H1 (cell line): ENCODE measurements around the gene ARHGAP24. TPM values are rescaled to one million over a fixed set of nuclear protein-coding genes. Genes with fewer than 3 reads are reported as not detected.

Experiments
- CTCF ChIA-PET: fragments of 300-600 bp; sonication (Branson Sonifier 250); formaldehyde crosslinking; loops from one replicate; lab custom pipeline; 2021; ENCODE audit not compliant: partially characterized antibody; lab: Charles Lee
- POLR2A ChIA-PET: fragments of 300-600 bp; sonication (Branson Sonifier 250); formaldehyde crosslinking; loops from one replicate; lab custom pipeline; 2021; ENCODE audit warnings: inconsistent platforms; ENCODE audit not compliant: partially characterized antibody; lab: Charles Lee
- DNase-seq, 2 experiments: peaks; one replicate each; pipeline versions ENCODE4 v3.0.0 to v3.0.0-alpha.2; 2010 to 2022; ENCODE audit warnings: low spot score in 2 of 2, low read depth in 1 of 2, mixed read lengths in 1 of 2
- FAIRE-seq: peaks from 2 replicates; lab custom pipeline; 2011; peaks lifted over from hg19 to GRCh38; lab: Jason Lieb, UNC
- H2AFZ ChIP-seq: 2 replicates; pipeline ENCODE4 v1.8.1; 2012; ENCODE audit warnings: low read length, inconsistent platforms
- H2AK5ac ChIP-seq: 2 replicates; pipeline ENCODE4 v1.6.1; 2013; ENCODE audit warnings: low read depth, low read length
- H2BK120ac ChIP-seq: replicated peaks from 2 replicates; pipeline ENCODE3; 2013; ENCODE audit warnings: low read depth, low read length, inconsistent platforms
- H2BK12ac ChIP-seq: 2 replicates; pipeline ENCODE4 v1.6.1; 2013; ENCODE audit warnings: low read depth, low read length
- H2BK15ac ChIP-seq: 2 replicates; pipeline ENCODE4 v1.6.1; 2013; ENCODE audit warnings: low read length
- H2BK20ac ChIP-seq: 2 replicates; pipeline ENCODE4 v1.6.1; 2013; ENCODE audit warnings: low read length
- H2BK5ac ChIP-seq: 2 replicates; pipeline ENCODE4 v1.6.1; 2013; ENCODE audit warnings: low read depth, low read length
- H3K14ac ChIP-seq: 2 replicates; pipeline ENCODE4 v1.6.1; 2013; ENCODE audit warnings: inconsistent platforms; ENCODE audit not compliant: insufficient read length
- H3K18ac ChIP-seq: 2 replicates; pipeline ENCODE4 v1.6.1; 2013; ENCODE audit warnings: low read length; ENCODE audit errors: extremely low read depth
- H3K23ac ChIP-seq: 2 replicates; pipeline ENCODE4 v1.6.1; 2013; ENCODE audit warnings: inconsistent platforms; ENCODE audit not compliant: insufficient read length
- H3K23me2 ChIP-seq: 2 replicates; pipeline ENCODE4 v1.6.1; 2013; ENCODE audit warnings: low read depth, low read length
- H3K27ac ChIP-seq: 2 replicates; pipeline ENCODE4 v1.6.1; 2011; ENCODE audit warnings: low read depth, low read length, inconsistent platforms
- H3K27me3 ChIP-seq, 4 experiments: replicated peaks in 1 of 4; 1 replicate in 1 of 4; 2 replicates in 3 of 4; pipeline versions ENCODE4 v1.6.1 to v1.8.1; 2011 to 2013; ENCODE audit warnings: low read length in 3 of 4, mild to moderate bottlenecking in 3 of 4, inconsistent platforms in 2 of 4, mixed read lengths in 2 of 4, moderate library complexity in 1 of 4; ENCODE audit not compliant: control insufficient read depth in 3 of 4, insufficient read depth in 3 of 4; ENCODE audit errors: extremely low read depth in 1 of 4
- H3K36me3 ChIP-seq, 4 experiments: 2 replicates each; pipeline versions ENCODE4 v1.6.1 to v1.8.1; 2011 to 2013; ENCODE audit warnings: mild to moderate bottlenecking in 4 of 4, low read length in 3 of 4, moderate library complexity in 2 of 4, control low read depth in 1 of 4, inconsistent platforms in 1 of 4; ENCODE audit not compliant: insufficient read depth in 4 of 4, control insufficient read depth in 2 of 4
- H3K4ac ChIP-seq: replicated peaks from 2 replicates; pipeline ENCODE3; 2013; ENCODE audit warnings: low read length, low read depth, mixed read lengths, inconsistent platforms; ENCODE audit not compliant: insufficient read length
- H3K4me1 ChIP-seq, 4 experiments: replicated peaks in 1 of 4; 1 replicate in 1 of 4; 2 replicates in 3 of 4; pipeline versions ENCODE4 v1.6.1 to v1.8.1; 2011 to 2013; ENCODE audit warnings: low read length in 3 of 4, inconsistent platforms in 2 of 4, mixed read lengths in 1 of 4; ENCODE audit not compliant: insufficient read depth in 4 of 4, control insufficient read depth in 3 of 4
- H3K4me2 ChIP-seq, 2 experiments: 2 replicates each; pipeline versions ENCODE4 v1.6.1 to v1.8.1; 2011 to 2013; ENCODE audit warnings: low read depth in 2 of 2, low read length in 2 of 2, control low read depth in 1 of 2, inconsistent platforms in 1 of 2, mild to moderate bottlenecking in 1 of 2; ENCODE audit not compliant: insufficient read depth in 1 of 2
- H3K4me3 ChIP-seq, 4 experiments: fragments of 200-600, 300-600 bp in 1 of 4; sonication (generic), shearing (Covaris generic), sonication (Bioruptor Twin) in 1 of 4; 2 replicates each; pipeline versions ENCODE4 v1.5.1 to v1.8.1; 2011 to 2016; ENCODE audit warnings: low read length in 4 of 4, low read depth in 3 of 4, control low read depth in 2 of 4, inconsistent platforms in 2 of 4, mild to moderate bottlenecking in 2 of 4, mixed read lengths in 1 of 4, moderate library complexity in 1 of 4; ENCODE audit not compliant: insufficient read depth in 2 of 4; ENCODE audit errors: extremely low read depth in 1 of 4
- H3K56ac ChIP-seq: replicated peaks from 2 replicates; pipeline ENCODE3; 2013; ENCODE audit warnings: low read depth, mild to moderate bottlenecking, mixed read lengths, low read length, inconsistent platforms; ENCODE audit not compliant: insufficient read length
- H3K79me1 ChIP-seq: 2 replicates; pipeline ENCODE4 v1.6.1; 2013; ENCODE audit warnings: low read depth, low read length, control low read depth
- H3K79me2 ChIP-seq, 2 experiments: 2 replicates each; pipeline versions ENCODE4 v1.6.1 to v1.8.1; 2012 to 2013; ENCODE audit warnings: low read length in 2 of 2, mild to moderate bottlenecking in 2 of 2, inconsistent platforms in 1 of 2; ENCODE audit not compliant: insufficient read depth in 2 of 2, control insufficient read depth in 1 of 2
- H3K9ac ChIP-seq, 4 experiments: replicated peaks in 1 of 4; 1 replicate in 1 of 4; 2 replicates in 3 of 4; pipeline versions ENCODE4 v1.6.1 to v1.8.1; 2011 to 2013; ENCODE audit warnings: low read depth in 3 of 4, low read length in 3 of 4, control low read depth in 2 of 4, mild to moderate bottlenecking in 2 of 4, moderate library complexity in 2 of 4, inconsistent platforms in 1 of 4; ENCODE audit errors: extremely low read depth in 1 of 4
- H3K9me3 ChIP-seq, 2 experiments: 2 replicates each; pipeline versions ENCODE4 v1.6.1 to v1.8.1; 2012 to 2013; ENCODE audit warnings: mild to moderate bottlenecking in 2 of 2, moderate library complexity in 2 of 2, control low read depth in 1 of 2, inconsistent platforms in 1 of 2, low read depth in 1 of 2, low read length in 1 of 2, mixed read lengths in 1 of 2; ENCODE audit not compliant: insufficient read depth in 2 of 2
- H4K20me1 ChIP-seq, 2 experiments: replicated peaks in 1 of 2; 2 replicates each; pipeline versions ENCODE3 to v1.8.1; 2011 to 2013; ENCODE audit warnings: inconsistent platforms in 2 of 2, low read length in 2 of 2, mild to moderate bottlenecking in 1 of 2; ENCODE audit not compliant: insufficient read depth in 2 of 2, control insufficient read depth in 1 of 2
- H4K5ac ChIP-seq: 2 replicates; pipeline ENCODE4 v1.6.1; 2013; ENCODE audit warnings: low read length, low read depth, mixed read lengths, inconsistent platforms; ENCODE audit not compliant: insufficient read length
- H4K8ac ChIP-seq: 2 replicates; pipeline ENCODE4 v1.8.0; 2013; ENCODE audit warnings: mild to moderate bottlenecking, moderate library complexity, low read length, inconsistent platforms; ENCODE audit not compliant: insufficient read depth; ENCODE audit errors: extremely low read depth
- H4K91ac ChIP-seq: replicated peaks from 2 replicates; pipeline ENCODE3; 2013; ENCODE audit warnings: low read length, mixed read lengths, inconsistent platforms; ENCODE audit not compliant: insufficient read length
- BACH1 ChIP-seq: IDR thresholded peaks from 2 replicates; pipeline ENCODE4 v1.6.1; 2012; ENCODE audit warnings: low read length, improper control_type of control experiment
- BCL11A ChIP-seq, 2 experiments: IDR thresholded peaks; one replicate each; pipeline ENCODE4 v1.6.1; 2011; ENCODE audit warnings: low read depth in 2 of 2, low read length in 2 of 2, mild to moderate bottlenecking in 2 of 2
- BRCA1 ChIP-seq: IDR thresholded peaks from 2 replicates; pipeline ENCODE4 v1.6.1; 2012; ENCODE audit warnings: low read depth, low read length, improper control_type of control experiment
- PHF8 ChIP-seq: fragments of 200-600 bp; sonication (generic); conservative IDR thresholded peaks from 2 replicates; pipeline ENCODE4 v1.7.1; 2012; ENCODE audit warnings: low read depth, mild to moderate bottlenecking, inconsistent platforms, low read length, moderate library complexity
- RNF2 ChIP-seq: fragments of 200-900, 300-1000 bp; sonication (generic); IDR thresholded peaks from 2 replicates; pipeline ENCODE4 v1.7.1; 2016; ENCODE audit warnings: borderline replicate concordance, low read depth, mild to moderate bottlenecking, antibody characterized with exemption, low read length; ENCODE audit not compliant: poor library complexity, severe bottlenecking; ENCODE audit errors: missing control alignments
- SIN3A ChIP-seq, 2 experiments: IDR thresholded peaks in 1 of 2; conservative IDR thresholded peaks in 1 of 2; 2 replicates each; pipeline ENCODE4 v1.6.1; 2011 to 2012; ENCODE audit warnings: low read length in 2 of 2, improper control_type of control experiment in 1 of 2, low read depth in 1 of 2, mild to moderate bottlenecking in 1 of 2
- SIRT6 ChIP-seq: IDR thresholded peaks from one replicate; pipeline ENCODE4 v1.7.1; 2012; ENCODE audit warnings: low read length, inconsistent platforms
- SP2 ChIP-seq: IDR thresholded peaks from 2 replicates; pipeline ENCODE4 v1.6.1; 2012; ENCODE audit warnings: mild to moderate bottlenecking, low read length, inconsistent platforms
- SUZ12 ChIP-seq: fragments of 200-600 bp; sonication (generic); IDR thresholded peaks from 2 replicates; pipeline ENCODE4 v1.6.1; 2012; ENCODE audit warnings: mild to moderate bottlenecking, inconsistent platforms, low read length, moderate library complexity, mixed read lengths
- TEAD4 ChIP-seq: IDR thresholded peaks from 2 replicates; pipeline ENCODE4 v1.6.1; 2012; ENCODE audit warnings: low read depth, low read length, inconsistent platforms, mixed read lengths
- YY1 ChIP-seq: IDR thresholded peaks from 2 replicates; pipeline ENCODE4 v1.6.1; 2011; ENCODE audit warnings: low read depth, mild to moderate bottlenecking, low read length
- WGBS, 2 experiments: shearing (Covaris generic) in 1 of 2; methylation state at CpG; one replicate each; pipeline versions ENCODE4 v1.1.6 to v1.1.7; 2013 to 2015; ENCODE audit warnings: low lambda C conversion rate in 2 of 2, mixed read lengths in 2 of 2, inconsistent platforms in 1 of 2, low coverage in 1 of 2, missing lambda C conversion rate in 1 of 2; ENCODE audit not compliant: insufficient replicate concordance in 2 of 2, insufficient coverage in 1 of 2, insufficient read length in 1 of 2; ENCODE audit errors: extremely low coverage in 1 of 2, missing lambda C conversion rate in 1 of 2; 5-methylcytosine and 5-hydroxymethylcytosine counted together
- polyA plus RNA-seq, 7 experiments: library from polyadenylated mRNA; depleted of rRNA in 3 of 7; stranded (reverse) in 5 of 7; unstranded in 2 of 7; fragments of >200 nt in 5 of 7; fragments of 200-250 nt in 2 of 7; gene quantifications; 1 replicate in 5 of 7; 2 replicates in 1 of 7; 4 replicates in 1 of 7; pipeline versions ENCODE4 v1.2.1 to v1.2.3, GENCODE V29; 2011 to 2013; ENCODE audit warnings: missing spikeins in 2 of 7, mixed read lengths in 2 of 7
- total RNA-seq: library from RNA; stranded (reverse); fragmentation: NEBNext Ultra II Directional; extraction: Animal tissue kit (Norgen Biotek cat#: 25700); gene quantifications from 2 replicates; pipeline ENCODE4 v1.2.1, GENCODE V29; 2021
- TF ChIP-seq, protein P1 (sequence below): IDR thresholded peaks from 2 replicates; pipeline ENCODE4 v1.6.1; 2012; ENCODE audit warnings: inconsistent platforms

ARHGAP24 gene
- total and polyA plus RNA-seq, 2 of the 8 experiments (the other 6 are each of a cell fraction or from before 2014, with no cell fraction given) = 0.08 to 0.50 TPM

DNA sequence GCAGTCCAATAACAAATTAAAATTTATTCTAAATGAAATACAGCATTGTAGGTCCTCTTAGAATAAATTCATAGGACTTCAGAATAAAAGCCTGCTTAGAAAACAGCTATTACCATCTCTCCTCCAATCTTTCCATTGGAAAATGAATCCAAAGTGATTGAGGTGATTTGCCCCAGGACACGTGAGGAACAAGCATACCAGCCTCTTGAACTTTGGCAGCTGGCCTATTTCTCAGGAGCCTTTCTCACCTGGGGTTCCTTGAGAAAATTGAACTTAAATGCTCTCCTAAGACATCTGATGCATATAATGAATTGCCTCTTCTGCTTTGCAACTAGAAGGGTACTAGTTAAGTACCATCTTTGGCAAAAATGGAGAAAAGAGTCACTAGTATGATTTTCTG lies 13.5 kb downstream of the ARHGAP24 start:
- 89% methylated on average over 1 of the region's 1 CpG; no CpG with 5 or more reads in 1 of the 2 experiments for WGBS, 2 experiments
- no peak overlapping the region for H2BK12ac ChIP-seq
- ChIA-PET CTCF (interaction anchor here (2.4 kb wide), 1 partner anchor 14 kb away, joined by 7 read pairs; the partner anchor contains the start of gene ARHGAP24), POLR2A (no interaction called here)
- no peak overlapping the region for H3K18ac ChIP-seq
- no peak overlapping the region for H4K8ac ChIP-seq
- TF ChIP-seq YY1 (no peak), SIN3A (conservative IDR thresholded peaks at IDR 0.05 in 1 of 2, IDR thresholded peaks at IDR 0.05 in 1 of 2; ENCODE audit: low read depth in 1 of 2, low read length in 2 of 2) (no peak), PHF8 (no peak), SUZ12 (no peak), TEAD4 (no peak), SIRT6 (no peak), BRCA1 (no peak), RNF2 (no peak), BCL11A (IDR thresholded peaks at IDR 0.05; ENCODE audit: low read depth in 2 of 2, low read length in 2 of 2) (no peak), SP2 (no peak), BACH1 (no peak)
- TF ChIP-seq, protein P1, sequence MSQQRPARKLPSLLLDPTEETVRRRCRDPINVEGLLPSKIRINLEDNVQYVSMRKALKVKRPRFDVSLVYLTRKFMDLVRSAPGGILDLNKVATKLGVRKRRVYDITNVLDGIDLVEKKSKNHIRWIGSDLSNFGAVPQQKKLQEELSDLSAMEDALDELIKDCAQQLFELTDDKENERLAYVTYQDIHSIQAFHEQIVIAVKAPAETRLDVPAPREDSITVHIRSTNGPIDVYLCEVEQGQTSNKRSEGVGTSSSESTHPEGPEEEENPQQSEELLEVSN = no peak
- H3K9me3 ChIP-seq = no peaks in the 10 kb centered on the region
- H2BK20ac ChIP-seq = no peak overlapping the region
- H2AFZ ChIP-seq = no peak overlapping the region
- no peaks in the 10 kb centered on the region for H4K20me1 ChIP-seq
- no peak for FAIRE-seq
- no peak overlapping the region for H3K56ac ChIP-seq
- H3K4me3 ChIP-seq = no peak overlapping the region
- no peak overlapping the region for H3K4me2 ChIP-seq
- no peak overlapping the region for H3K23ac ChIP-seq
- no peaks in the 10 kb centered on the region for H3K36me3 ChIP-seq
- no peak overlapping the region for H3K4ac ChIP-seq
- H3K79me1 ChIP-seq = no peaks in the 10 kb centered on the region
- H2BK15ac ChIP-seq = no peak overlapping the region
- H2BK120ac ChIP-seq = no peak overlapping the region
- H3K27ac ChIP-seq = no peak overlapping the region
- no peak overlapping the region for H3K9ac ChIP-seq
- no peak overlapping the region for H3K14ac ChIP-seq
- peaks cover 0 to 6% (median 0%) of the 10 kb centered on the region in 4 experiments; a peak in 1 of 7 replicates for H3K4me1 ChIP-seq
- H2AK5ac ChIP-seq = no peak overlapping the region
- no peaks in the 10 kb centered on the region for H3K27me3 ChIP-seq
- H4K5ac ChIP-seq = no peak overlapping the region
- no peak overlapping the region for H2BK5ac ChIP-seq
- no peaks in the 10 kb centered on the region; the same call in 1 of the 2 replicates for H3K23me2 ChIP-seq
- H3K79me2 ChIP-seq = no peaks in the 10 kb centered on the region
- H4K91ac ChIP-seq = no peak overlapping the region
- DNase-seq = no peak
